ENCODE data around the gene ARHGAP1. TPM values are rescaled to one million over a fixed set of nuclear protein-coding genes. Genes with fewer than 3 reads are reported as not detected.

Gene ARHGAP1
- total RNA-seq, 3 donors from 2014 or later, result 26.5 to 55.7 (median 33.8) TPM

DNA sequence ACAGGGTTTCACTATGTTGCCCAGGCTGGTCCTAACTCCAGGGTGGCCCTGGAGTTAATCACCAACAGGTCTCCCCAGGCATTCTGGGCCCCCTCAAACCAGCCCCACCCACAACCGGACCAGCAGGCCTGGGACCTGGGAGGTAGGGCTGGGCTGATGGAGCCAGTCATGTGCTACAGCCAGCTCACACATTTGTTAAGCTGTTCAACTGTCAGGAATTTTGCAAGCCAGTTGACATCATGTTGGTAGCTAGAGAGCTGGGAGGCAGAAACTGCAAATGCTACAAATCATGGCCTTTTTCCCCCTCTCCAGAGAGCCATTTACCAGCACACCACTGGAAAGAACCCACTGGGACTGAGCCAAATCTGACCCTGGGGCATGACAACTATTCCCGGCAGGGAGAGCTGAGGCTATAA, 6.8 kb downstream of the ARHGAP1 start:
- no peak for DNase-seq (ENCODE audit: low spot score in 2 of 2)
- no peaks in the 10 kb centered on the region for H3K27me3 ChIP-seq
- peak overlapping the region; percentile 21 to 86 for H3K27ac ChIP-seq
- H3K4me1 ChIP-seq, result peaks cover 9% of the 10 kb centered on the region in 2 donors
- TF ChIP-seq POLR2AphosphoS5 (IDR thresholded peaks at IDR 0.05), result no peak
- no peak for TF ChIP-seq POLR2A (IDR thresholded peaks at IDR 0.05)
- TF ChIP-seq, protein P1, sequence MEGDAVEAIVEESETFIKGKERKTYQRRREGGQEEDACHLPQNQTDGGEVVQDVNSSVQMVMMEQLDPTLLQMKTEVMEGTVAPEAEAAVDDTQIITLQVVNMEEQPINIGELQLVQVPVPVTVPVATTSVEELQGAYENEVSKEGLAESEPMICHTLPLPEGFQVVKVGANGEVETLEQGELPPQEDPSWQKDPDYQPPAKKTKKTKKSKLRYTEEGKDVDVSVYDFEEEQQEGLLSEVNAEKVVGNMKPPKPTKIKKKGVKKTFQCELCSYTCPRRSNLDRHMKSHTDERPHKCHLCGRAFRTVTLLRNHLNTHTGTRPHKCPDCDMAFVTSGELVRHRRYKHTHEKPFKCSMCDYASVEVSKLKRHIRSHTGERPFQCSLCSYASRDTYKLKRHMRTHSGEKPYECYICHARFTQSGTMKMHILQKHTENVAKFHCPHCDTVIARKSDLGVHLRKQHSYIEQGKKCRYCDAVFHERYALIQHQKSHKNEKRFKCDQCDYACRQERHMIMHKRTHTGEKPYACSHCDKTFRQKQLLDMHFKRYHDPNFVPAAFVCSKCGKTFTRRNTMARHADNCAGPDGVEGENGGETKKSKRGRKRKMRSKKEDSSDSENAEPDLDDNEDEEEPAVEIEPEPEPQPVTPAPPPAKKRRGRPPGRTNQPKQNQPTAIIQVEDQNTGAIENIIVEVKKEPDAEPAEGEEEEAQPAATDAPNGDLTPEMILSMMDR (IDR thresholded peaks at IDR 0.05), result no peak
- H3K9me3 ChIP-seq, result no peaks in the 10 kb centered on the region
- H3K4me3 ChIP-seq, result peak overlapping the region in 1 of 3 donors; percentile 22
- intact Hi-C loops (cut with DNase I; ENCODE audit: low total_unique reads), result no loop called here
- H3K36me3 ChIP-seq, result no peaks in the 10 kb centered on the region

DNA sequence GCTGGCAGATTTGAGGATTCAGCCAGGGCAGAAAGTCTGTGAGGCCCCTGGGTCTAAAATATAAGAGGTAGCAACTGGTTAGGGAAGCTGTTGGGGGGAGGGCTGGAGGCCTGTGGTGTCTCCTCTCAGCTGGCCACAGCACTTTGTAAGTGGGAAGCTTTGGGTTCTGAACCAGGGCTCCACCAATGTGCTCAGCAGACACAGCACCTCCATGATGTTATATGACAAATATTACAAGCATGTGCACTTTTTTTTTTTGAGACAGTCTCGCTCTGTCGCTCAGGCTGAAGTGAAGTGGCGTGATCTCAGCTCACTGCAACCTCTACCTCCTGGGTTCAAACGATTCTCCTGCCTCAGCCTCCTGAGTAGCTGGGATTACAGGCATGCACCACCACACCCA, 8.0 kb downstream of the ARHGAP1 start:
- intact Hi-C loops (cut with DNase I; ENCODE audit: low total_unique reads), result no loop called here
- DNase-seq (ENCODE audit: low spot score in 2 of 2), result no peak
- Histone ChIP-seq H3K4me1 (peaks cover under 1 to 2% of the 10 kb centered on the region in 2 donors), H3K36me3 (no peaks in the 10 kb centered on the region), H3K27me3 (no peaks in the 10 kb centered on the region), H3K27ac (peak overlapping the region in 1 of 2 donors; percentile 25), H3K4me3 (no peak overlapping the region), H3K9me3 (no peaks in the 10 kb centered on the region)
- TF ChIP-seq, protein P1 (IDR thresholded peaks at IDR 0.05), result no peak
- no peak for TF ChIP-seq POLR2AphosphoS5 (IDR thresholded peaks at IDR 0.05)
- TF ChIP-seq POLR2A (IDR thresholded peaks at IDR 0.05), result no peak

DNA sequence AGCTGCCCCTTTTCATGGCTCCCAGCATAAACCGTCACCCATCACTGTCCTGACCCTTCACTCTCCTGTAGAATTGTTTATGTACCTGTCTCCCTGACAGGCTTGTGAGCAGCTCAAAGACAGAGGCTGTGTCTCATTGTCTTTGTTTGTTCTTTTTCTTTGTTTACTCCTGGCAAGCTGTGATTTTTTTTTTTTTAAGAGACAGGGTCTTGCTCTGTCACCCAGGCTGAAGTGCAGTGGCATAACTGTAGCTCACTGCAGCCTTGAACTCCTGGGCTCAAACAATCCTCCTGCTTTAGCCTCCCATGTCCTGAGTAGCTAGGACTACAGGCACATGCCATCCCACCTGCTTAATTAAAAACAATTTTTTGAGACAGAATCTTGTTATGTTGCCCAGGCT, 9.7 kb downstream of the ARHGAP1 start:
- intact Hi-C loops (cut with DNase I; ENCODE audit: low total_unique reads), result no loop called here
- DNase-seq (ENCODE audit: low spot score in 2 of 2), result no peak
- no peaks in the 10 kb centered on the region for H3K9me3 ChIP-seq
- H3K36me3 ChIP-seq, result no peaks in the 10 kb centered on the region
- no peaks in the 10 kb centered on the region for H3K4me1 ChIP-seq
- H3K27me3 ChIP-seq, result no peaks in the 10 kb centered on the region
- no peak for TF ChIP-seq POLR2A (IDR thresholded peaks at IDR 0.05)
- no peak for TF ChIP-seq POLR2AphosphoS5 (IDR thresholded peaks at IDR 0.05)
- TF ChIP-seq, protein P1 (IDR thresholded peaks at IDR 0.05), result no peak
- H3K4me3 ChIP-seq, result no peak overlapping the region
- peak overlapping the region in 1 of 2 donors; percentile 26 for H3K27ac ChIP-seq

DNA sequence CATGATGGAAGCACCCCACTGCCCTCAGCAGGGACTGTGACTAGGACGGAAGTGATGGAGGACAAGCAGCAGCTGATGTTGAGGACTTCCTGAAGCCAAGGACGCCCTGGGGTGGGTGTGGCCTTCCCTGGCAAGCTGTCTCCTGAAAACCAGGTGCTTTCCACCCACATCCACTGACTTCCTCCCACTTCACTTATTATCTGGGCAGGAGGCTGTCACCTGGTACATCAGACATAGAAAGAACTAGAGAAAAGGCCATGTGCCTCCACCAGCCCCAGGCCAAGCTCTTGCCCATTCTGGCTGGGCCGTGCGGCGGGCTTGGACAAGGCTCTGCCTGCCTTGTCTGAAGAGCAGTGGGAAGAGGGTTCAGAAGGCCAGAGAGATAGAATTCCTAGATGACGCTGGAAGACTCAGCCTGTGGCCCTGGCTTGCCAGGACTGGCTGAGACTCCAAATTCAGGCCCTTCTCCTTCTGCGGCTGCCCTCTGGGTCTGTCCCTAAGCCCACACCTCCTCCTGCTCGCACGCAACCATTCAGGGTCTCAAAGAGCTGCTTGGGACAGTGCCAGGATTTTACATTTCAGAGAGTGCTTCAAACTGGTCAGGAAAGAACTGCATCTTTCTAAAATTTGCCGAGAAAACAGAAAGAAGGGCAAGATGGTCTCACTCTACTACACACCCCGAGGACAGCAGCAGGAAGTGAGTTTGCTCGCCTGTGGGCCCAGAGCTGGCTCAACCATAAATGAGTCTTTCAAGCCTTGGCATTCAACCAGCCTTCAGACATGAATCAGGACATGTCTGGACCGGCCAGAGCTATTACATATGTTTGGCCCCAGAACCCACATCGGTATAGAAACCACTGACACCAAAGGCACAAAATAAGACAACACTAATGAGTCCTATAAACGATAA, 13.3 kb downstream of the ARHGAP1 start:
- peak in 1 of 2 donors; percentile 23 for DNase-seq (ENCODE audit: low spot score in 2 of 2)
- no peaks in the 10 kb centered on the region for H3K36me3 ChIP-seq
- TF ChIP-seq POLR2A (IDR thresholded peaks at IDR 0.05) (no peak), POLR2AphosphoS5 (IDR thresholded peaks at IDR 0.05) (no peak)
- TF ChIP-seq, protein P1 (IDR thresholded peaks at IDR 0.05), result no peak
- peak overlapping the region; percentile 57 to 85 for H3K27ac ChIP-seq
- H3K4me3 ChIP-seq, result no peak overlapping the region
- H3K4me1 ChIP-seq, result no peaks in the 10 kb centered on the region
- no peaks in the 10 kb centered on the region for H3K27me3 ChIP-seq
- no peaks in the 10 kb centered on the region for H3K9me3 ChIP-seq
- intact Hi-C loops (cut with DNase I; ENCODE audit: low total_unique reads), result no loop called here

DNA sequence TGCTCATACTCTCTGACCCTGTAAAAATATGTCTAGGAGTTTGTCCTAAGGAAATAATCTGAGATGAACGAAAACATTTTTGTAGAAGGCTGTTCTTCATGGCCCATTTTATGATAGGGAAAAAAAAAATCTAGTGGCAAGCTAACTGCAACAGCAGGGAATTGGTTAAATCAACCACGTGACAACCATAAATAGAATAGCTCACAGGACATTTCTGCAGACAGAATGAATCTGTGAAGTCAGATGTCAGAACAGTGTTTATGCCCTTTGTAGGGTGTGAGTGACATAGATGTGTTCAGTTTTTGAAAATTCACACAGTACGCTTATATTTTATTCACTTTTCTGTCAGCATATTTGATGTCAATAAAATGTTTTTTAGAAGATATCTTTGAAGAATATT, 16.1 kb downstream of the ARHGAP1 start:
- no peak for TF ChIP-seq POLR2AphosphoS5 (IDR thresholded peaks at IDR 0.05)
- TF ChIP-seq, protein P1 (IDR thresholded peaks at IDR 0.05), result no peak
- no peak for TF ChIP-seq POLR2A (IDR thresholded peaks at IDR 0.05)
- H3K4me1 ChIP-seq, result no peaks in the 10 kb centered on the region
- no peaks in the 10 kb centered on the region for H3K27me3 ChIP-seq
- H3K9me3 ChIP-seq, result no peaks in the 10 kb centered on the region
- H3K27ac ChIP-seq, result peak overlapping the region in 1 of 2 donors; percentile 61
- peaks cover 5% of the 10 kb centered on the region for H3K36me3 ChIP-seq
- no peak for DNase-seq (ENCODE audit: low spot score in 2 of 2)
- intact Hi-C loops (cut with DNase I; ENCODE audit: low total_unique reads), result no loop called here
- no peak overlapping the region for H3K4me3 ChIP-seq
